ENCODE measurements around the gene TMEM91. TPM values are rescaled to one million over a fixed set of nuclear protein-coding genes. Genes with fewer than 3 reads are reported as not detected.
A peak's percentile ranks its signal among the peaks of the same experiment; 100 is the strongest.

TMEM91 gene
- total RNA-seq, 1 donor, result 14.2 TPM

GRCh38 chr19:41424335-41425173 lies 48.2 kb downstream of the TMEM91 start:
- no peaks in the 10 kb centered on the region for H3K9me3 ChIP-seq (ENCODE audit: low read depth, low read length)
- H3K4me3 ChIP-seq (ENCODE audit: low read length), result peak overlapping the region; percentile 55
- H3K27me3 ChIP-seq (ENCODE audit: insufficient read depth, low read length), result no peaks in the 10 kb centered on the region
- peaks cover 90% of the 10 kb centered on the region for H3K4me1 ChIP-seq (ENCODE audit: insufficient read depth, low read length)

- H3K9me3 ChIP-seq (ENCODE audit: low read depth, low read length), result no peaks in the 10 kb centered on the region
- peaks cover 81% of the 10 kb centered on the region for H3K4me1 ChIP-seq (ENCODE audit: insufficient read depth, low read length)
- H3K27me3 ChIP-seq (ENCODE audit: insufficient read depth, low read length), result no peaks in the 10 kb centered on the region
- H3K4me3 ChIP-seq (ENCODE audit: low read length), result peak overlapping the region; percentile 55
Measured at GRCh38 chr19:41425174-41426115, 49.1 kb downstream of the TMEM91 start.

- H3K9me3 ChIP-seq (ENCODE audit: low read depth, low read length), result no peaks in the 10 kb centered on the region
- peaks cover 80% of the 10 kb centered on the region for H3K4me1 ChIP-seq (ENCODE audit: insufficient read depth, low read length)
Measured at GRCh38 chr19:41426116-41426841, 49.9 kb downstream of the TMEM91 start.

GRCh38 chr19:41426952-41427646 lies 50.8 kb downstream of the TMEM91 start, which contains the start of gene B3GNT8:
Gene B3GNT8 (minus strand): TSS chr19:41427374. CDS start chr19:41426778, 596 bp downstream.
- H3K4me1 ChIP-seq (ENCODE audit: insufficient read depth, low read length), result peaks cover 73% of the 10 kb centered on the region
- H3K4me3 ChIP-seq (ENCODE audit: low read length), result peak within 1 kb of the TSS; percentile 55
- H3K9me3 ChIP-seq (ENCODE audit: low read depth, low read length), result no peaks in the 10 kb centered on the region
- H3K27me3 ChIP-seq (ENCODE audit: insufficient read depth, low read length), result no peaks in the 10 kb centered on the region

More at GRCh38 chr19:41426116-41426841, 49.9 kb downstream of the TMEM91 start:
- no peaks in the 10 kb centered on the region for H3K27me3 ChIP-seq (ENCODE audit: insufficient read depth, low read length)
- peak overlapping the region; percentile 55 for H3K4me3 ChIP-seq (ENCODE audit: low read length)

GRCh38 chr19:41427647-41428480 lies 51.5 kb downstream of the TMEM91 start:
- Histone ChIP-seq H3K4me3 (ENCODE audit: low read length) (peak overlapping the region; percentile 33), H3K4me1 (ENCODE audit: insufficient read depth, low read length) (peaks cover 65% of the 10 kb centered on the region), H3K9me3 (ENCODE audit: low read depth, low read length) (no peaks in the 10 kb centered on the region), H3K27me3 (ENCODE audit: insufficient read depth, low read length) (no peaks in the 10 kb centered on the region)

GRCh38 chr19:41428481-41428859 lies 52.1 kb downstream of the TMEM91 start:
- Histone ChIP-seq H3K9me3 (ENCODE audit: low read depth, low read length) (no peaks in the 10 kb centered on the region), H3K4me3 (ENCODE audit: low read length) (peak overlapping the region; percentile 33), H3K4me1 (ENCODE audit: insufficient read depth, low read length) (peaks cover 63% of the 10 kb centered on the region), H3K27me3 (ENCODE audit: insufficient read depth, low read length) (no peaks in the 10 kb centered on the region)

- H3K4me1 ChIP-seq (ENCODE audit: insufficient read depth, low read length), result peaks cover 41% of the 10 kb centered on the region
- H3K4me3 ChIP-seq (ENCODE audit: low read length), result no peak overlapping the region
- no peaks in the 10 kb centered on the region for H3K9me3 ChIP-seq (ENCODE audit: low read depth, low read length)
- no peaks in the 10 kb centered on the region for H3K27me3 ChIP-seq (ENCODE audit: insufficient read depth, low read length)
Measured at GRCh38 chr19:41430922-41431321, 54.6 kb downstream of the TMEM91 start.

GRCh38 chr19:41431426-41432386 lies 55.4 kb downstream of the TMEM91 start:
- Histone ChIP-seq H3K27me3 (ENCODE audit: insufficient read depth, low read length) (no peaks in the 10 kb centered on the region), H3K4me1 (ENCODE audit: insufficient read depth, low read length) (peaks cover 34% of the 10 kb centered on the region), H3K4me3 (ENCODE audit: low read length) (no peak overlapping the region), H3K9me3 (ENCODE audit: low read depth, low read length) (no peaks in the 10 kb centered on the region)

GRCh38 chr19:41433171-41433570 lies 56.8 kb downstream of the TMEM91 start:
- Histone ChIP-seq H3K9me3 (ENCODE audit: low read depth, low read length) (no peaks in the 10 kb centered on the region), H3K4me3 (ENCODE audit: low read length) (no peak overlapping the region), H3K27me3 (ENCODE audit: insufficient read depth, low read length) (no peaks in the 10 kb centered on the region), H3K4me1 (ENCODE audit: insufficient read depth, low read length) (peaks cover 20% of the 10 kb centered on the region)

Other genes starting within 250 kb of the TMEM91 start
- gene CYP2S1, start 183.3 kb upstream of the TMEM91 start, total RNA-seq, result 2.1 TPM
- gene AXL, start 157.3 kb upstream of the TMEM91 start, total RNA-seq, result 0.31 TPM
- 171 TPM for gene HNRNPUL1, start 112.2 kb upstream of the TMEM91 start, total RNA-seq
- gene CCDC97, start 66.4 kb upstream of the TMEM91 start, total RNA-seq, result 10.1 TPM
- gene TGFB1, start 22.6 kb upstream of the TMEM91 start, total RNA-seq, result 90.6 TPM
- gene B9D2, start 12.4 kb upstream of the TMEM91 start, total RNA-seq, result 3.8 TPM
- gene EXOSC5, start 20.8 kb downstream of the TMEM91 start, total RNA-seq, result 8.0 TPM
- gene BCKDHA, start 21.3 kb downstream of the TMEM91 start, total RNA-seq, result 30.2 TPM
- 0.42 TPM for gene B3GNT8, start 50.8 kb downstream of the TMEM91 start, total RNA-seq
- 13.0 TPM for gene DMAC2, start 63.4 kb downstream of the TMEM91 start, total RNA-seq
- gene ERICH4, start 66.6 kb downstream of the TMEM91 start, total RNA-seq, result not detected
- 3.9 TPM for gene CEACAM21, start 199.6 kb downstream of the TMEM91 start, total RNA-seq